Measurements from ENCODE around the gene ORM1.

ORM1 gene

GRCh38 chr9:114367366-114367765 is 44.5 kb downstream of the ORM1 start:
- DNase-seq (ENCODE audit: low spot score): no peak

- no peak for DNase-seq (ENCODE audit: low spot score)
Observed at GRCh38 chr9:114367772-114368569, 45.1 kb downstream of the ORM1 start.

DNA sequence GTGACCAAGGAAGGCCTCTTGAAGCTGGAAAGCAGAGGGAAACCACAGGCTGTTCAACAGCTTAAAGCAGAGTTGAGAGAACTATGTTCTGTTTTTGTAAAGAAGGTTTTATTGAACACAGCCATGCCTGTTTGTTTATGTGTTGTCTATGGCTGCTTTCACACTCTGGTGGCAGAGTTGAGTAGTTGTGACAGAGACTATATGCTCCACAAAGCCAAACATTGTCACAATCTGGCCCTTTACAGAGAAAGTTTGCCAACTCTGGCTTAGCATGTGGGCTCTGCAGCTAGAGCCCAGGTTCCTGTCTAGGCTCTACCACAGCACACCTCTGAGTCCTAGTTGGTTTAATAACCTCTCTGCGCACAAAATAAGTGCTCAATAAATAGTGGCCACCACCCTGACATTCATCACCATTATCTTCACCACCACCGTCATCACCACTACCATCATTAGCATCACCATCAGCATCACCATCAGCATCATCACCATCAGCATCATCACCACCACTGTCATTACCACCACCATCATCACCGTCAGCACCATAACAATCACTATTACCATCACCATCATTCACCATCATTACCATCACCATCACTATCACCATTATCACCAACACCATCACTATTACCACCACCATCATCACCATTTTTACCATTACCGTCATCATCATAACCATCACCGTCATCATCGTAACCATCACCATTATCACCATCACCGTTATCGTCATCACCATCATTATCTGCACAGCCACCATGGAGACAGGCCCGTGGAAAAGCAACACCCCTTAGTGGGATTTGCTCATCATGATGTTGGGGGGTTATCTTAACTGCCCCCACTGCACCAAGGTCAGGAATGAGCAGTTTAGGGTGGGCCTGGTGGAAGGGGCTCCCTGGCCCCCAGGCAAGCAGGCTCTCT is 46.6 kb downstream of the ORM1 start:
- DNase-seq (ENCODE audit: low spot score): no peak

DNA sequence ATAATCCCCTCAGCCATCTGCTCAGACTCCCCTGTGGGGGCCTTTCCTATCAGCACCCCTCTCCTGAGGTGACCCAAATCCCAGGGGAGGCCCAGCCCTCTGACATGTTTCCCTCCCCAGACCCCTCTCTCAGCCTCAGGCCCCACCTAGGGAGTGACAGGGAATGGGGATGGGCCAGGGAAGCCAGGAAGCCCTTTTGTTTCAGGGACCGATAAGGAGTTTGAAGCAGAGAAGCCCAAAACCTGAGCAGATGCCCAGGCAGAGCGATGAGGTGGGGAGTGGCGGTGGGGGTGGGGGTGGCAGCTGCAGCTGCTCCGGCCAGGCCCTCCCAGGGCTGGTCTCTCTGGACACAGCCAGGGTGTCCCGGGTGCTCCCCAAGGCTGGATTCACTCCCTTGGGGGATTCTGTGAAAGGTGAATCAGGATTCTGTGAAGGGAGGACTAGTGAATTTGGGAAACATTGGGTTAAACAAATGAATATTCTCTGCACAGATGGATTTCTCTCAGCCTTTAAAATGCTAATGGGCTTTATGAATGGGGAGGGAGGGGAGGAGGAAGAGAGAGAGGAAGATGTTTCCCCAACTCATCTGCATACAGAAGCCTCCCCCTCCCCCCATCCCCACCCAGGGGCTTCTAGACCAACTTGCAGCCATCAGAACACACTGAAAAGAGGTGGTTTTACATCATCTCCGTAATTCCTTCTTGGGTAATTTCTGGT is 47.5 kb downstream of the ORM1 start:
- DNase-seq (ENCODE audit: low spot score): no peak

DNA sequence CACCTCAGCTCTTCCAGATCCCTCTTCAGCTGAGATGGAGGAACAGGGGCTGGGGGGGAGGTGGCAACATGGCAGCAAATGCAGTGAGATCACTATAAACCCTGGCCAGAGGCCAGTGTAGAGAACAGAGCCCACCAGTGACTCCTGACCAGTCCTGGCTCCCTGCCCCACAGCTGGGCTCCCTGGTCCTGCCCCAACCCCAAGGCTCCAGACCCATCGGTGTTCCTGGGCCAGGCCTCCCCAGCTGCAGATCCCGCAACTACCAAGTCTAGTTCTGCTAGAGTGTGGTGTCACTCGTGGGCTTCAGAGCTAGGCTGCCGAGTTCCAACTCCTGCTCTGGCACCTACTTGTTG is 48.0 kb downstream of the ORM1 start:
- DNase-seq (ENCODE audit: low spot score): no peak

DNA sequence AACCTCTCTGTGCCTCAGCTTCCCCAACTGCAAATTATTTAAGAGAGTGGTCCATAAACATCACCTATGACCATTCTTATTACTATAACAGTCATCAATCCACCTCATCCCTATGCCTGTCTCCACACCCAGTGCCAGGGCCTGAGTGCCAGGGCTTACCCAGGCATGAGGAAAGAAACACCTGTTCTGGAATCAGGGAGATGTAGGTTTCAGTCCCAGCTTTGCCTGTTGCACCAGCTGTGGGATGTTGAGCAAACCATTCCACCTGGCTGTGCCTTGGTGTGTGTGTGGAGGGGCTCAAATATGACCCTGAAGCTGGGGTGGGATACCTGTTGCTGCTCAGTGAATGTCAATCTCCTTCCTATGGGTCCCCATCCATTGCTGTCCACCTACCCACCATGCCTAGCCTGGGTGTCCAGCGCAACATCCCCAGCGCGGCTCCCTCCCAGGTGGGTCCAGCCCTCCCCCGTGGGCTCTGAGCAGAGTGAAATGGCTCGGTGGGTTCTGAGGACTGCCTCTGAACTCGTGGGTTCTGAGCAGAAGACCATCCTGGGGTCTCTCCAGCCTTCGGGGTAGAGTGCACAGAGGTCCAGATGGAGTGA is 48.5 kb downstream of the ORM1 start:
- no peak for DNase-seq (ENCODE audit: low spot score)

GRCh38 chr9:114371973-114372917 is 49.3 kb downstream of the ORM1 start:
- no peak for DNase-seq (ENCODE audit: low spot score)

GRCh38 chr9:114372921-114373448 is 50.1 kb downstream of the ORM1 start:
- no peak for DNase-seq (ENCODE audit: low spot score)

DNA sequence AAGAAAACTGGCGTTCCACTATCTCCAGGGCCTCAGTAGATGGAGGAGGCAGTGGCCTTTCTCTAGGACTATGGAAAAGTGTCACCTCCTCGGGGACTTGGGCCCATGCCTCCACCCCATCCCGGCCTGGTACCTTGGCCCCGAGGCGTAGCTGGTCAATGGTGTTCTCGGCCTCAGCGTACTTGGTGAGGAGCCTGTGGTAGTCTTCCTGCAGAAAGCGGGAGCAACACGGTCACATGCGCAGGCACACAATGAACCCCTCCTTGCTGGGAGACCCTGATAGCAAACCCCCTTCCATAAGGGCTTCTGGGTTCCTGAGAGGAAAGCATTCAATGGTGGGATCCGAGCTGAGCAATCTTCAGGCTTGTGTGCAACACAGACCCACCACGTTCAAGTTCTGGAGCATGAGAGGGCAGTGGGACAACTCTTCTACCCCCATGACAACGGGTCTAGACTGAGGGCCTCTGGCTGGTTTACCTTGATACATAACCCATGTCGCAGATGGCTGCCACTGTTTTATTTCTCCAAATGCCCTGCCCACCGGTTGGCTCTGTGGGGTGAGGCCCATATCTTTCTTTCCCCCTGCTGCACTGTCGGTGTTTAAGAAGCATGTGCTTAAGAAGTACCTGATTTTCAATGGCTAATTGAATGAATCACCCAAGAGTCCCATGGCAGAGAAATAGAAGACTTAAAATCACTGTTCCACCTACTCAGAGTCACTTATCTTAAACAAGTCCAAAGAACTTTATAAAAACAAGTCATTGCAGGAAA is 51.2 kb downstream of the ORM1 start:
- DNase-seq (ENCODE audit: low spot score): no peak

DNA sequence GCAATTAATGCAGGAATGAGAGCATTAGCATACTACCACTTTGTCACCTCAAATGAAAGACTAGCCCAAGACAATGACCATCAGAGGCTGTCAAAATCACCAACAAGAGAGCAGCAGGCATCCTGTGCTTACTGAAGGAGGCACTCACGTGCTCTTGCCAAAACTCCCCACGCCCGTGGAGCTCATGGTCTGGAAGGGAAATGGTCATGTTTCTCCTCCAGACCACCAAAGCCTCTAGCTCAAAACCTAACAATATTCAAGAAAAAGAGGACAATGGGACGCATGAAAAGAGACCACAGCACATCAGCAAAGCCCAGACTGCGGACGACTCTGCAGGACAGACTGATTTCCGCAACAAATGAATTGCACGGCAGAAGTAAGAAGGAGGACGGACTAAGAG is 52.0 kb downstream of the ORM1 start:
- no peak for DNase-seq (ENCODE audit: low spot score)

- DNase-seq (ENCODE audit: low spot score): no peak
Observed at GRCh38 chr9:114375386-114376175, 52.7 kb downstream of the ORM1 start.

Measured in HuH-7.5 (cell line).